ENCODE measurements around the gene MPEG1.

DNA sequence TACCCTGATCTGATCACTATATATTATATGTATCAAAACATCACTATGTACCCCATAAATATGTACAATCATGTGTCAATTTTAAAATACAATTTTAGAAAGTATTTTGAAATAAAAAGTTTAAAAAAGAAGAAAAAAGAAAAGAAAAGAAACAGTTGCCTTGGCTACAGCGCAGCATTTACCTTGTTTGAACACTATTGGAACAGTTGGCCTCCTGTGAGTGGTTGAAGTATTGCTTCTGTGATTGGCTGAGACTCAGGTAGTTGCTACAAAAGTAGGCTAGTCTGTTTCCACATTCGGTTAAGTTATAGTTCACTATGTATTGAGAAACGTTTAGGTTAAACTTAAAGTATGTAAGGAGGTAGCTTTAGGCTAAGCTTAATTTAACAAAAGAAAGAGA lies 48.7 kb downstream of the MPEG1 start:
- no peak for TF ChIP-seq POLR2AphosphoS5 (IDR thresholded peaks at IDR 0.05; ENCODE audit: low read depth, low read length)
- TF ChIP-seq POLR2A (IDR thresholded peaks at IDR 0.05; ENCODE audit: low read depth, low read length) = no peak
- TF ChIP-seq SPI1 (IDR thresholded peaks at IDR 0.05; ENCODE audit: low read depth, low read length) = no peak
- TF ChIP-seq TAF1 (IDR thresholded peaks at IDR 0.05; ENCODE audit: low read depth, low read length) = no peak
- no peak for TF ChIP-seq PAX5 (IDR thresholded peaks at IDR 0.05; ENCODE audit: insufficient read depth, low read length, severe bottlenecking)

Data from GM12891 (cell line).